Coronary artery (tissue), 2 donors: ENCODE results near the gene CAPN7.

Experiments used
- DNase-seq: peaks from one replicate; pipeline ENCODE4 v3.0.0-alpha.2; 2017; ENCODE audit warnings: low spot score
- H3K27ac ChIP-seq, 2 donors: fragments of 200-600 bp; sonication (generic); one replicate each; pipeline ENCODE4 v1.5.1; 2016 to 2019
- H3K4me3 ChIP-seq: fragments of 200-600 bp; sonication (generic); 2 replicates; pipeline ENCODE4 v1.5.1; 2016; ENCODE audit warnings: mild to moderate bottlenecking, moderate library complexity
- CTCF ChIP-seq: fragments of 200-600 bp; sonication (generic); IDR thresholded peaks from one replicate; pipeline ENCODE4 v1.5.1; 2019; ENCODE audit warnings: antibody characterized with exemption

CAPN7 gene

GRCh38 chr3:15261274-15261673, 55.2 kb downstream of the CAPN7 start:
- peak; percentile 66 for DNase-seq
- no peak overlapping the region for H3K27ac ChIP-seq

GRCh38 chr3:15262021-15262420, 56.0 kb downstream of the CAPN7 start:
- no peak for TF ChIP-seq CTCF
- no peak overlapping the region for H3K27ac ChIP-seq
- H3K4me3 ChIP-seq, result no peak overlapping the region
- peak; percentile 67 for DNase-seq

More at GRCh38 chr3:15261274-15261673, 55.2 kb downstream of the CAPN7 start:
- no peak for TF ChIP-seq CTCF
- no peak overlapping the region for H3K4me3 ChIP-seq

- no peak for TF ChIP-seq CTCF
- no peak overlapping the region for H3K27ac ChIP-seq
- peak; percentile 63 for DNase-seq
- H3K4me3 ChIP-seq, result no peak overlapping the region
These were observed 57.1 kb downstream of the CAPN7 start for GRCh38 chr3:15263120-15263519.

DNA sequence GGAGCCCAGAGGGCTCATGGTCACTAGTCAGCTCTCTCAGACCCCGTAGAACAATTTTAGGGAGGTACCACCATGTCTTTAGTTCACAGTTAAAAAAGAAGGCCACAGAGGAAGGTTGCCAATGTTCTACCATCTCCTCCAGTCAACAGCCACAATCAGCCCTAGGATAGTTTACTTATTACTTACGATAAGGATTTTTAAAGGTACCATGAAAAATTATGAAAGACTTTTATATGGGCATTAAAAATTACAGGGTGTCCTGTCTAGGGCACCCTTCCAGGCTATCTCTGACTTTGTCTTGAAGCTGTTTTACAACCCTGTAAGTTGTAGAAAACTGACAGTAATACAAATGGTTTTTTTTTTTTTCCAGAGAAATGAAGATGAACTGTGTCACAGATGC, 57.9 kb downstream of the CAPN7 start:
- Histone ChIP-seq H3K4me3 (no peak overlapping the region), H3K27ac (no peak overlapping the region)
- no peak for DNase-seq
- no peak for TF ChIP-seq CTCF

- TF ChIP-seq CTCF, result no peak
- Histone ChIP-seq H3K4me3 (no peak overlapping the region), H3K27ac (peak overlapping the region in 1 of 2 donors; percentile 26)
- DNase-seq, result no peak
These were observed 58.4 kb downstream of the CAPN7 start for GRCh38 chr3:15264486-15264885.

- H3K27ac ChIP-seq, result no peak overlapping the region
- DNase-seq, result peak; percentile 72
- no peak overlapping the region for H3K4me3 ChIP-seq
- TF ChIP-seq CTCF, result no peak
These were observed 59.8 kb downstream of the CAPN7 start for GRCh38 chr3:15265655-15266509.
